ENCODE data around the gene SYNE1. TPM values are rescaled to one million over a fixed set of nuclear protein-coding genes. Genes with fewer than 3 reads are reported as not detected.
A peak's percentile ranks its signal among the peaks of the same experiment; 100 is the strongest.

The SYNE1 gene
- total RNA-seq, 4 donors from 2014 or later: 78.9 to 352 (median 113) TPM

DNA sequence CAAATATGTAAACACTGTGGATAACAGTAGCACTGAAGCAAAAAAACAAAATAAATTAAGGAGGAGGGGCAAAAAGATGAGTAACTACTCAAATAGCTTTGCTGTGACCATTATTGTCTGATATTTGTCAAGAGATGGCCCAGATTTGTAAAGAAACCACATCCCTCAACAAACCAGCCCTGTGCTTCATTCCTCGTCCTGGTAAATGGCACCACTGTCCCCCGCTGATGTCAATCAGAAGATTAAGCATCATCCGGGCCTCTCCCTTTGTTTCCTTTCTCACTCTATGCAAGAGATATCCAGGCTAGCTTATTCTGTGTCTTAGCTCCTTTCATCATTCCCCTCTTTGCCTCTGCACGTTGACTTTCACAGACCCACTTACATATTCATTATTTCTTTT is 259.0 kb downstream of the SYNE1 start:
- TF ChIP-seq, protein P1, sequence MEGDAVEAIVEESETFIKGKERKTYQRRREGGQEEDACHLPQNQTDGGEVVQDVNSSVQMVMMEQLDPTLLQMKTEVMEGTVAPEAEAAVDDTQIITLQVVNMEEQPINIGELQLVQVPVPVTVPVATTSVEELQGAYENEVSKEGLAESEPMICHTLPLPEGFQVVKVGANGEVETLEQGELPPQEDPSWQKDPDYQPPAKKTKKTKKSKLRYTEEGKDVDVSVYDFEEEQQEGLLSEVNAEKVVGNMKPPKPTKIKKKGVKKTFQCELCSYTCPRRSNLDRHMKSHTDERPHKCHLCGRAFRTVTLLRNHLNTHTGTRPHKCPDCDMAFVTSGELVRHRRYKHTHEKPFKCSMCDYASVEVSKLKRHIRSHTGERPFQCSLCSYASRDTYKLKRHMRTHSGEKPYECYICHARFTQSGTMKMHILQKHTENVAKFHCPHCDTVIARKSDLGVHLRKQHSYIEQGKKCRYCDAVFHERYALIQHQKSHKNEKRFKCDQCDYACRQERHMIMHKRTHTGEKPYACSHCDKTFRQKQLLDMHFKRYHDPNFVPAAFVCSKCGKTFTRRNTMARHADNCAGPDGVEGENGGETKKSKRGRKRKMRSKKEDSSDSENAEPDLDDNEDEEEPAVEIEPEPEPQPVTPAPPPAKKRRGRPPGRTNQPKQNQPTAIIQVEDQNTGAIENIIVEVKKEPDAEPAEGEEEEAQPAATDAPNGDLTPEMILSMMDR (IDR thresholded peaks at IDR 0.05): no peak
- DNase-seq (ENCODE audit: low spot score): no peak
- ATAC-seq (ENCODE audit: low FRiP score): no peak

DNA sequence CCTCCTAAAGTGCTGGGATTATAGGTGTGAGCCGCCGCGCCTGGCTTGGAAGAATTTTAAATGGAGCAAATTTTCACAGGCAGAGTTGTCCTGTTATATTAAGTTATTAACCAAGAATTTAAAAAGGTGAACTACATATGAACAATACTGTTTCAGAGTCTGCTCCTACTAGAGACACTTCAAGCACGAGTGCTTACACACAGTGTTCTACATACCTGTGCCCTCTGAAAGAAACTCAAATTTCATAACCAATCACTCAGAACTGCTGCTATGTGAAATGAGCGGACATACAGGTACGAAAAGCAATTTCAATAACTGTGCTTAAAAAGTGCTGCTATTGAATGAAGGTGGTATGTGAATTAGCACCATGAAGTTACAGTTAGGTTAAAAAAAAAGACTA is 262.0 kb downstream of the SYNE1 start:
- TF ChIP-seq, protein P1 (IDR thresholded peaks at IDR 0.05): no peak
- no peak for DNase-seq (ENCODE audit: low spot score)
- no peak for ATAC-seq (ENCODE audit: low FRiP score)

DNA sequence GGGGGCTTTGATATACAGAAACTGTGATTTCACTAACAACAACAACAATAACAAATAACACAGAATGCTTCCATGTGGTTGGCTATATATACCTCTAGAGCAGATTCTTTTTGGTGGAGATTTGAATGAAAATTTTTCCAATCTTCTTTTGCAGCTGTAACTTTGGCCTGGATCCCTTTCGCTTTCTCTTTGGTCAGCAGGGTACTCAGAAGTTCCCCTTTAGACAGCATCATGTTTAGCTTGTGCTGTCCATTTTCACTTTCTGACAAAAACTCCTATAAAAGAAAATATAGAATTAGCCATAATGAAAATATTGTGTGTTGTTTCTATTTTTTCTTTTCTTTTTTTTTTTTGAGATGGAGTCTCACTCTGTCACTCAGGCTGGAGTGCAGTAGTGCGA is 264.2 kb downstream of the SYNE1 start:
- ATAC-seq (ENCODE audit: low FRiP score): no peak
- no peak for DNase-seq (ENCODE audit: low spot score)
- TF ChIP-seq, protein P1 (IDR thresholded peaks at IDR 0.05): no peak

DNA sequence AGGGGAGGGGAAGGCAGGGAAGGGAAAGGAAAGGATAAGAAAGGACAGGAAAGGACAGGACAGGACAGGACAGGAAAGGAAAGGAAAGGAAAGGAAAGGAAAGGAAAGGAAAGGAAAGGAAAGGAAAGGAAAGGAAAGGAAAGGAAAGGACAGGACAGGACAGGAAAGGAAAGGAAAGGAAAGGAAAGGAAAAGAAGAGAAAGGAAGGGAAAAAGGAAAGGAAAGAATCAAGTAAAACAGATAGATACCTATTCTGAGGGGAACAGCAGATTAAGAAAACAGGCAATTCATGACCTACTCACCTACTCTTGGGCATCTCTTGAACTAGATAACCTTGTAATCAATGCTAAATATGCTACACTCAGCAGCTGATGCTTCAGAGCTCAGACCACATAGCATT is 265.4 kb downstream of the SYNE1 start:
- DNase-seq (ENCODE audit: low spot score) (no peak), ATAC-seq (ENCODE audit: low FRiP score) (no peak)
- TF ChIP-seq, protein P1 (IDR thresholded peaks at IDR 0.05): no peak

DNA sequence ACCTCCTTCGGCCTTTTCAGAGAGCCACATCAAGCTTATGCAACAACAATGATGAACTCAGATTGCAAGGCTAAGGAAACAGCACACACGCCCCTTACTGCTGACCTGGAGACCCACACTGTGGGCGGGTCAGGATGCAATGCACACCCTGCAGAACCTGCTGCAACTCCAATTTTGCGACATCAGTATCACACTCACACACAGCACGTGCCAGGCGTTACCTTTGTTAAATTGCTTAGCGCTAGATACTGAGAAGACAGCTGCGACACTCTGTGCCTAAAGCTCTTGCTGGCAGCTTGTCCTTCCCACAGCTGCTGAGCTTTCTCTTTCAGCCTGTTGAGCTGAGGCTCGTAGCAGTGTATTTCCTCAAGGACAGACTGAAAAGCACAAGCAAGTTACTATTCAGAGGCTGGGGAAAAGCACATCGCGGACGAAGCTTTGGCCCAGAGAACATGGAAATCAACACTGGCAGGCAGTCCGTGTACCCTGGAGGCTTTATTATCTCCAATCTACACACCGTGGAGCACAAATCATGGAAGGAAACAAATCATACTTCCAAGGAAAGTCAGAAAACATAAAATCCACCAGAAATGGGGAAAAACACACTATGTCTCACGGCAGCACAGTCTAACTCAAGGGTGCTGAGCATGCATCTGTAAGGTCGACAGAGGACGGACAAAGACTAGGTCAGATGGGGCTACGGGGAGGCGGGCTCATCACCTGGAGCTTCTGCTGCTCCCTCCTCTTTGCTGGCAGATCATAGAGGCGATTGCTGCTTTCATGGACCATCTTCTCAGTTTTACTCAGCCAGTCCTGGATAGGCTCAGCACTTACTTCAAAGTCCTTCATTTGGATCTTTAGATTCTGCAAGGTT is 268.2 kb downstream of the SYNE1 start:
- ATAC-seq (ENCODE audit: low FRiP score) (peak; percentile 49), DNase-seq (ENCODE audit: low spot score) (no peak)
- TF ChIP-seq, protein P1 (IDR thresholded peaks at IDR 0.05): no peak

DNA sequence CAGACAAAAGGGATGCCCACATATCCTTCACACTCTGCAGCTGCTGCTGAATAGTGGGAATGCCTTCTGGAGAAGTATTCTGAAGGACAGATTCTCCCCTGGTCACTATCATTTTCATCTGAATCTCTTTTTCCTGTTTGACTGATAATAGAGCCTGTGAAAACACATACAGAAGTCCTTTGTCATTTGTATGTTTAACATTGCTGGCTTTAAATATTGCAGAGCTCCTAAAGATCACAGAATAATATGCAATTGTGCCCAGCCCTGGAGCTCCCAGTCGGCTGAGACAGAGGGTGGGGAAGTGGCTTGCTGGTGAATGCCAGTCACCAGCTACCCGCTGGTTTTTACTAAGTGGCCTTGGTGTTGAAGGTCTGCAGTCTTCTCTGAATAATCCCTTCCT is 272.3 kb downstream of the SYNE1 start:
- ATAC-seq (ENCODE audit: low FRiP score) (no peak), DNase-seq (ENCODE audit: low spot score) (no peak)
- TF ChIP-seq, protein P1 (IDR thresholded peaks at IDR 0.05): no peak

DNA sequence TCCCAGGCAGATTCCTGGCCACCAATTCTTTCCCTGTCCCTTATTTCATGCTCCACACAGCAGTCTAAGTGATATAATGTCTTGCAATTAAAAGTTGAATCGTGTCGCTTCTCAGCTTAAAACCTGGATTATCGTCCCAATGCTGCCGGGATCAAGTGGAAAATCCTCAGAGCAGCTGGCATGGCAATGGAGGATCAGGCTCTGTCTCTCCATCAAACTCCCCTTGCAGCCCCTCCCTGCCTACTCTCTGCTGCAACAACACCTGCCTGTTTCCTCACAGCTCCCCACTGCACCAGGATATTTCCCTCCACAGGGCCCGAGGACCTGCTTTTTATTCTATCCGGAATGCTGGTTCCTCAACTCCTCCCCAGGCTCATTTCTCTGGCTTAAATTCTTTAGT is 277.1 kb downstream of the SYNE1 start:
- TF ChIP-seq, protein P1 (IDR thresholded peaks at IDR 0.05): no peak
- DNase-seq (ENCODE audit: low spot score): no peak
- ATAC-seq (ENCODE audit: low FRiP score): no peak
